HG02981 (cell line): ENCODE measurements around the gene RAX.

Experiments used
- ATAC-seq: cut with Tn5 transposase; IDR thresholded peaks from one replicate; pipeline ENCODE4 v1.9.1; 2021; ENCODE audit warnings: mild to moderate bottlenecking, moderate library complexity; ENCODE audit not compliant: unreplicated experiment

RAX gene

DNA sequence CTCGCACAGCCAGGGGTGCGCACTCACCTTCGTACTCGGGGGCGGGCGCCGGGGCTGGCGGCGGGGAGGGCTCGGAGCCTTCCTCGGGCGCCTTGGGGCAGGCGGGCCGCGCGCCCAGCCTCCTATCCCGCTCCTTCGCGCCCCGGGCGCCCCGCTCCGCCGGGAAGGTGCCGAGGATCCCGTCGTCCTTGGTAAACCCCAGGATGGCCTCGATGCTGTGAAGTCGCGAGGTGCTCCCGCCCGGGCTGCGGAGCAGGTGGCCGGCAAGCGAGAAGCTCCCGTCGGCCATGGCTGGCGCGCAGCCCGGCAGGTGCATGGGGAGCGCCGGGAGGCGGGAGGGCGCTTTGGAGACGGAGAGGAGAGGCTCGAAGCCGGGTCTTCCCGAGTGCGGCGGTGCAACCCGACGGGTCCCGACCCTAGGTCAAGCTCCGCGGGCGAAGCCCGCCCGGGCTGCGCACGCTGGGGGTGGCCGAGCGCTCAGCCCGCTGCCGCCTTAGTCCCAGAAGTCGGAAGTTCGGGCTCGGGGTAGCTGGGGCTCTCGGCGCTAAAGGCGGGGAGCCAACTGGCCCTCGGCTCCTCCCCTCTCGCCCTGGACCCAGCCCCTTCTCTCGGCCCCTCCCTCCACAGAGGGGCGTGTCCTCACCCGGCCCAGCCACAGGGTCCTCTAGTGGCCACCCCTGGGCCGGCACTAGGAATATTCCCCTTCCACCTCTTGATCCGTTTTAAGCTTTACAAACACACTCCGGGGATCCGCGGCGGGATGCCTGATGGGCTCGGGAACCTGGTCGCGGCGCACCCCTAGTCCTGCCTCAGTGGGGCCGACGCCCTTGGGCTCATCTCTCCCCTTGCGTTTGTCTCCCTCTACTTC lies at the start of gene RAX:
Gene RAX, minus strand, starts transcription at position 564 of the 868 bp plus-strand sequence. Its CDS starts 248 bp downstream, at position 316.
- ATAC-seq = no peak

DNA sequence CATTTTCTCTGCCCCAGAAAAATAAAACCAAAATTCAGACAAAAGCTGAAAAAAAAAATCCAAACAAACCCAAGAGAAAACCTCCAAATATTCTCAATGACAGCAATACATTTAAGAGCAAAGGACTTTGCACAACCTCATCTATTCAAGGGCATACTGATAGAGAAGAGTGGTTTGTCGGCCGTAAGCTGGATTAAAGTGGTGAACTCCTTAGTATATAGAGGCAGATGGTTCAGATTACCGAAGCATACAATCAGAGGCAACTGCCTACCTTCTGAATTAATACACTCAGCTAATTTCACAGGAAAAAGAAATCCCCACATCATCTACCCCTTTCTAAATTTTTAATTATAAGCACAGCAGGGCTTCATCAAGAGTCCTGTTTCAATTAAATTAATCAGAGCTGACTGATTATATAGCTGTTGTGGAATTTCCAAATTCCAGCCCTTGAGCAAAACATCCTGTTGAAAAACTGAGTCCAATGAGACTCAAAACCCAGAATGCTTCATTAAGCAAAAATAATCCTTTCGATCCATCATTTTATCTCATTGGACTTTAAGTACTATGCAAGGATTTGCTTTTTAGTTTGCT lies 45.3 kb upstream of the RAX start, which contains the start of gene CPLX4:
Gene CPLX4, minus strand, starts transcription at position 190 of the 591 bp plus-strand sequence. Its CDS starts 187 bp downstream, at position 3.
- ATAC-seq = no peak

DNA sequence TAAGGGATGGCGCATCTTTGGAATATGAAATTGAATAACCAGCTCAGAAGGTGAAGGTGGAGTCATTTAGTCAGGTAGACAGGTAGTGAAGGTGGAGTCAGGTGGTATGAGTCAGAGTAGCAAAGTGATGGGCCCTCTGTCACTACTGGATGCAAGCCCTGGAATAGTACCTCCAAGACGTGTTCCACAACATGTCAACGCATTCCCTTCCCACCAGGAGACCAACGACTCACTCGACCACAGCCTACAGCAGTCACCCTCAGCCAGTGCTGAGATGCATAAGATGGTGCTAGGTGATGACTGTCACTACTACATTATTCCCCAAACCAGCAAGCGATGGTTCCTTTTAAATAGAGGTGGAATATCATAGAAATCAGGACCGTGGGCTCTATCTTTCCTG lies 38.4 kb upstream of the RAX start:
- ATAC-seq = no peak

DNA sequence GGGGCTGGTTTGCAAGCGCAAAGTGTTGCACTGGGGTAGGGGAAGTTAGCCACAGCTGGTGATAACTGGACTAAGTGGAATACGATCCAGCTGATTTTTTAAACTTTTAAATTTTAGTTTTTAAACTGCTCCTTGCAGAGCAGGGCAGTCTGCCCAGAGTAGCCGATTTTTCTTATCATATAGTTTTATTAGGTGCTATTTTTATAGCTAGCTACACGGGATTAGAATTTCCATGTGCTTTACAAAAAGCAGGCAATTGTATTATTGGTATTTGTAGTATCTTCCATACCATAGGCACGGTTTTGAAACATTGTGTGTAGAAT lies 35.6 kb upstream of the RAX start:
- ATAC-seq = no peak

DNA sequence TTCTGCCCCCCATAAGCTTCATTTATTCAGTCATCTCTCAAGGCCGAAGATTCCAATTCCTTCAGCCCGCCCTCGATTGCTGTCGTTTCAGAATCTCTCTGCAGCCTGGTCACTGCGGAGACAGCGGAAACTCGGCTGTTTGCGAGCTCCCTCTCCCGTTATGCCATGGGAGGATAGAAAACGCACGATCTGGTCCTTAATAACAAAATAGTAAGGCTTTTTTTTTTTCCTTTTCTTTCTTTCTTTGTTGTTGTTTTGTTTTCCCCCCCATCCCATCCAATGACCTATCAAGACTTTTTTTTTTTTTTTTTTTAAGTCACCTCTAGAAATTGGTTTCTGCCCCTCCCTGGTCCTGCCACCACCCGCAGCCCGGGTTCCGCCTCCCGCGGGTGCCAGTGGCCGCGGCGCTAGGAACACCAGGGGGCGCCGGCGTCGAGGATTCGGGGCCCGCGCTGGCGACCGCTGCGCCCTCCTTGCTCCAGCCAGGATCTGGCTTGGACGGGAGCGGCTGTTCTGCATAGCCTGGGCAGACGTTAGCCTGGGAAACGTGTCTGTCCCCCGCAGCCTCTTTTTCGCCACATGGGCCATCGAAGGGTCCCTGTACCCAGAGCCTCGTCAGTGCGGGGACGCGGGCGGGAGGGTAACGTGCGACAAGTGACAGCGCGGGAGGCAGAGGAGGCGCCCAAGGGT lies 35.1 kb upstream of the RAX start:
- peak; percentile 85 for ATAC-seq

DNA sequence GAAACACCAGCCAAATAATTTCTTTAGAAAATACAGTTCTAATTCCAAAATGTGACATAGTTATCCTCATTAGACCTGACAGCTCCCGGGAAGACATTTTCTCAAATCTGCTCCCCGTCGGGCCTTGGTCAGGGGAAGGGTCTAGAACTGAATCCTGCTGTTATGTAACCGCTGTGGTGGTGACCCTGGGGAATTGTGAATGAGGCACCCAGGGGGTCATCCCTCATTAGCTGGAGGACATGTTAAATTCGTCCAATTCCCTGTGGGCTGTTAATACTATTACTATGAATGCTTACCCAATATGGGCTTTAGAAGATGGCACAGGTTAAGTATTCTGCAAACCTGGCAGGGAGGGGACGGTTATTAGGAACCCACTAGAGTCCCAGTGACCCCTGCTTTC lies 33.4 kb upstream of the RAX start:
- ATAC-seq = no peak

DNA sequence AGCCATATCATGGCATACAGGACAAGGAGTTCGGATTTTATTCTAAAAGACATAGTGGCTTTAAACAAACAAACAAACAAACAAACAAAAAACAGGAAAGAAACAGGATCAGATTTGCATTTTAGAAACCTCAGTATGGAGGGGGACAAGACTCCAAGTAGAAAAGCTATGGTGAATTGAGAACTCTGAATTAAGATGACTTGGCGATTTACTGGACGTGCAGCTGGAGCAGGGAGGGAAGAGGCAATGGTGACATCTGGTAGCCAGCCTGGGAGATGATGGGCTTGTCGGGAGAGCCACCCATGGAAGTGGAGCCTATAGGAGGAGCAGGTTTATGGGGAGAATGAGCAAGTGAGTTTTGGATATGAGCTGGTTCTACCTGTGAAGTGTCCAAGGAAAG lies 32.0 kb upstream of the RAX start:
- ATAC-seq = no peak

DNA sequence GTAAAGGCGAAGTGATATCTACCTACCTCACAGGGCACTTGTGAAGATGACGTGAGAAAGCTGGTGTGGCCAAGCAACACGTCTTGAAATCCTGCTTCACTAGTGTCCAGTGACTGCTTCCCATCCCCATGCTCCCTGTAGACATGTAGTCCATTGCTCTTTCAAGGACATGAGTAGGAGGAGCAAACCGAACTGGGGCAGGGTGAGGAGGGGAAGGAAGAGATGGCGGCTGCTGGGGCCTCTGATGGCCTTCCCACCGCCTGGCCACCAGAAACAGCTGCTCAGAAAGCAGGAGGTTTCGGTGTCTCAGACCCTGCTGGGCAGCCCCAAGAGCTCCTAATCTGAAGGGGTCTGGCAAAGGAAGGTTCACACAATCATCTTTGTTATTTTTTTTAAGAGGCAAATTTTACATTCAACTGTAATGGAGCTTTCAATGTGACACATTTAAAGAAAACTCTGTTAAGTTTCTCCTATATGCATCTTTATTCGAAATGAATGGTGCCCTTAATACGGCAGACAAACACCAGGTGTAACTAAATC lies 30.5 kb upstream of the RAX start:
- no peak for ATAC-seq

DNA sequence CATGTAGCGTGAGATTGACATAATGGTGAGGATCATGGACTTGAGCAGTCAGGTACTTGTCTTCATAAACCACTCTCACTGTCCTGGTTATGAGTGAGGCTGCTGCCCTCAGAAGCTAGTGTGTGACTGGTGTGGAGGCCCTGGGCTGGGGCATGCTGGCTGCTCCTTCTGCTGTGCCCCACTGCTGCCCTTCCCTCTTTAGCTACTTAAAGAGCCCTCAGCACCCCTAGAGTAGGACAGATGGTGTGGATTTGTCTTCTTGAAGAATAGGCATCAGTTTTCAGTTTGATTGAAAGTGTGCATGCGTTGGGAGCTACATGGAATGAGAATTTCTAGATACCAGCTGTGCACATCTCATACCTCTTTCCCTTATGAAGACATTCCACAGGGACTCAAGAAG lies 29.8 kb upstream of the RAX start:
- ATAC-seq = no peak

DNA sequence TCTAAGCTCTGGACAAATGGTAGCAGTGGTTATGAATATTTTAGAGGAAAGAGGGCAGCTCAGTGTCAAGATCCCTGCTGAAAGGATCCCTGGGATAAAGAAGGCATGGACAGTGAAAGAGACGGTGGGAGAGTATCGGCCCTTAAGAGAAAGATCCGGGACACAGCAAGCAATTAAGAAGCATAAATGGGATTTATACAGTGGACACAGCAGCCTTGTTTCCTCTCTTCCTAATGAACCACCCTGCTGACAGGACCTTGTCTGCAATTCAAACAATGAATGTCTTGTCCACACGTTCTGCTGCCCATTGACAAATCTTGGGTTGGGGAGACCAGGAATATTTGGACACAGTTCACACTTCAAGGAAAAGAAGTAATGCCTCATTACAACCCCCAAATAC lies 28.7 kb upstream of the RAX start:
- ATAC-seq = no peak

DNA sequence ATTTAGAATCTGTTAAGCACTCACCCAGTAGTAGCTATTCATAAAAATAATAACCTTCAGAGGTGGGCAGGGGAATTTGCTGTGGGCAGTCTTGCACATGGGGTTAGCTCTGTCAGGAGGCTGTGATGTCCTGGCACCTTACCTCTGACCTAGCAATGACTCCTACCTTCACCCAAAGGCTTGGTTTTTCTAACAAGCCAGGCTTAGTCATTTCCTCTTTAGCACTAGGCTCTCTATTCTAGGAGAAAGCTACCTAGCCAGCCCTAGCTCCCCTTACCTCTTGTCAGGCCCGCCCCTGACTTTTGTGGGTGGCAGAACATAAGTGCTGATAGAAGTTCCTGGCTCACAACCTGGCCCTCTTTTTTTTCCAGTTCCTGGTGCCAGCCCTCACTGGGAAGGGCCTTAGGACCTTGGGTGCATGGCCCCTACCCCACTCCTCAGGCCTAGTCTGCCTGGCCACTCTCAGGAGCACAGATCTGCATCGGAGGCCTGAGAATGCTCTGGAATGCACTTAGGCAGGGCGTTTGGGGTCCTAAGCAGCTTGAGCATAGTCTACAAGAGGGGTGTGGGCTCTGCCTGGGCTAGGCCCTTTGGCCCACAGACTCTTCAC lies 27.5 kb upstream of the RAX start:
- no peak for ATAC-seq

DNA sequence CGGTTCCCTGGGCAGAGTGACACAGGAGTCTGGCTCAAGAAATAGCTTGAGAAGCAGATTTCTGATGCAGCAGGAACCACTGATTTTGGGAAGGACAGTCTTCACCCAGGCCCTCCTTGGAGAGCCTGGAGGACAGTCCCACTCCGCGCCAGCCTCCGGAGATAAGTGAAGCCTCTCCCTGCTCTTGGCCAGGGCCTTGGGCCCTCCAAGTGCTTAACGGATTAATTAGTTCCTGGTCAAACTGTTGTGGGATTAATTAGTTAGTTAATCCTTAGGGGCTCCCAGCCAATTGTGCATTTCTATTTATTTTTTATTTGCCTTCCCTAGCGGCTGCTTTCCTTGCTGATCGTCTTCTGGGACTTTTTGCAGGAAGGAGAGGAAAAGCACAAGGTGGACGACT lies 25.6 kb upstream of the RAX start:
- no peak for ATAC-seq

DNA sequence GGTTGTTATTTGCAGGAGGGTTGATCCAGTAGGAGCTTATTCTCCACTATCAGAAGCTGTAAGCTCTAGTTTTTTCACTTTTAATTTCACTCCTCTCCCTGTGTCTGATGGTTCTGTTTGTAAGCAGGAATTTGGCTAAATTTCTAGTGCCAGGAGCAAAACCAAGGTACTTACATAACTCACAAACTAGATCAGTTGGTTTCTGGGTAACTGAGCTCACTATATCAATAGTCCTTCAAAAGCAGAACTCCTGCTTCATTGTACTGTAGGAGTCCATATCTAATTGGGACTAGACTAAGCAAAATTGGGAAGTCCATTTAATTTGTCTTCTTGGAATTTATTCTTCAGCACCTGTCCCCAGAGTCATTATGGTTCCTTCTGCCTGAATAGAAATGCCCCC lies 20.1 kb upstream of the RAX start:
- no peak for ATAC-seq

DNA sequence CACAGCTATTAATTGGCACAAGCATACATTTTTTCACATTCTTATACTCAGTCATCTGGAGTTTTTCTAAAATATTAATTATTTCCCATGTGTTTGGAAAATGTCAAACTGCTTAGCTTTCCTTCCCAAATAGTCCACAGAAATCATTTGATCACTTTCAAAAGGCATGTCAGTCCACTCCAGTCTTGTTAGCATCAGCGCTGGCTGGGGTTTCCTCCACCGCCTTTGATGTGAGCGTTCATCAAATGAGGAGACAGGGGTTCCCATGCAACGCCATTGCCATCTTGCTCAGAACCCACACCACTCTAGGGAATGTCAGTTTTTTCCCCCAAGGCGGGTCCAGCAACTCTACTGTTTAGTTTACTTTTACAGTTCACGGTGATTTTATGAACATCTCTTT lies 13.1 kb upstream of the RAX start:
- ATAC-seq = no peak

DNA sequence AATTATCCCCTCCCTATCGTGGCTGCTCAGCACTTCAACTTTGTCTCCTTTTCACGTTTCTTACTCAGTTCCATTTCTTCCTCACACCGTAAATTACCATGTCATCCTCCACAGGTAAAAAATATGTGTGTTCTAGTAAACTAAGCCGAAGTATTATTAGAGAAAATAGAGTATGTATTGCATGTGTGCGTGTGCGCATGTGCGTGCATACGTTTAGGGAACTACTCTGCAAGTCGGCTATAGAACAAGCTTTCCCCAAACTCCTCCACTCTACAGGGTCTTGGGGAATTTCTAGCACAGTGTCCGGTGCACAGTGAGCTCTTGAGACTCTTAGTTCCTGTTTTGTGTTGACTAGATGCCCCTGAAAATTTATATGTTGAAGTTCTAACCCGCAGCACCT lies 9.1 kb upstream of the RAX start:
- ATAC-seq = no peak

DNA sequence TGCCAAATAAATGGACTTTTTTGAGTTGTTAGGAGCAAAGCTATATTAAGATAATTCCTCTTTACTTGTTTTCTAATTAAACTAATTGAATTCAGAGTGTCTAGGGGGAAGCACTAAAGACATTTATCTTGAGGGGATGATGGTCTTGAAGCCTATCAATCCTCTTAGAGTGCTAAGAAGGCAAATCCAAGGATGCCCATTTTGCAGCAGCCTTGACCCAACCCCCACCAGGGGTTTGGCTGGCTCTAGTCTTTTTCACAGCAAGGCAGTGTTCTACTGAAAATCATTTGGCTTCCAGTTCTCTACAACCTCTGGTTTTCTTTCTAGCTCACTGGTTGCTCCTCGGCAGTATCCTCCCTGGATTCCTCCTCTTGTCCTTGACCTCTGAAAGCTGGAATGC lies 6.5 kb upstream of the RAX start:
- ATAC-seq = no peak

DNA sequence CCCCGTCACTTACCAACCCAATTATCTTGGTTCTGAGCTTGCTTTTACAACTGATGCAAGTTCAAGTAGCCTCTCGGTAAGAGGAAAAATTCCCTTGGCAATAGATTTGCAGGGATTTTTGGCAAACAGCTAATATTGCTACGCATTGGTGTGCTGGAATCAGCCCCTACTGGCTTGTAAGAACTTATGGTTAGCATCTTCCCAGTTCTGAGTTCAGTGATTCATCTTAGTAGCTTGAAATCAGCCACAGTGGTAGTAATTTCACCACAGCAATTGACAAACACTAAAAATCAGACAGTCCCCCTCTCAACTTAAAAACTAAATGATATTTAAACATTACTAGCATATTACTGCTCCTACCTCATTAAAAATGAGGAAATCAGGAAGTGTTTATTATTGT lies 5.9 kb upstream of the RAX start:
- ATAC-seq = no peak

DNA sequence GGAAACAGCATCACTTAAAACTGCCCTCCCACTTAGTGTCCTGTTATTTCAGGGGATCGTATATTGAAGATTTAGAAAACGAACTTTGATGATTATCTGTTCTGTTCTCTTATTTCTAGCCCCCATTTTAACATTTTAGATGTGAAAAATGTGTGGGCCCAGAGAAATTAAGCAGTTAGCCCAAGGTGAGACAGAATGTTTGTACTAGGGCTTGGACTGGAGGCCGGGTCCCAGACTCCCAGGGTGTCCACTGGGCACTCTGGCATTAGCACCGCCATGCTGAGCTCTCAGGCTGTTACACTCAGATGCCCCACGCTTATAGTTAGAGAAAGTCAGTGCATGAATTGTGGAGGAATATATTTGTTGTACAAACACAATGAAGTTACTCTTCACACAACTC lies 5.5 kb upstream of the RAX start:
- ATAC-seq = no peak

DNA sequence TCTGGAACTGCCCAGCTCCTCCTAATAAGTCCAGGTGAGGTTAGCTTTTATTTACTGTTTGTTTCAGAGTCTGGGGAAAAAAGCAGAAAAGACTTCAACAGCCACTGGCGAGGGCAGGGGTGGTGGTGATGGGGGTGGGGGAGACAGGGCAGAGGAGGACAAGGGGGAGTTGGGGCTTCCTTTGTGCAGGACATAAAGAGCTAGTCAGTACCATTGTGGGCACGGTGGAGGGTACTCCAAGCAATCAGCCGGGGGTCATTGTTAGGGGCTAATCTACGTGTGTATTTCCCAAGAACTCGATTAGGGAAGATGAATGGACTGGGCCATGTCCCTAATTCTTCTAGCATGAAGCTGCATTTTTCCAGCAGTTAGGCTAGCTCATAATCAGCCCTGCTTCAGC lies 2.8 kb upstream of the RAX start:
- no peak for ATAC-seq

DNA sequence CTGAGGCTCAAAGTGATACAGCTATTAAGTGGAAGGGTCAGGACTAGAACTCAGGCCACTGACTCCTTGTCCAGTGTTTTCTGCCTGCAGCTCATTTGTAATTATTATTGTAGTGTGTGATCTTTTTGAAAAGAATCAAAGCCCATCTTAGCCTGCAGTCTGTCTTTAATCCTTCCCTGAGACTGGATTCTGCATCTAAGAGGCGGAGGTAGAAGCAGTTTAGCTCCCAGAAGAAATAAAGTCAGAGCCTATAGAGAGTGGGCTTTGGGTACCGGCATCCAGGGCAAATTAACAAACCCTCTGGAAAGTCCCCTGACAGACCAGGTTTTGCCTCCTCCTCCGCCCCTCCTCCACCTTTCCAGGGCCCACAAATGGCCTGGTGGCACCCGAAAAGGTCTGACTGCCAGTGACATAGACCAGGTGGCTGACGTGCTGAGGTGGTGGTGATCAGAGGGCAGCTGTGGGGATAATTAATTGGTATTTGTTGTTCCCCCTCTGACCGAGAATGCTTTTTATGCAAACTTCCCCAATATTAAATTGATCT lies 2.2 kb upstream of the RAX start:
- ATAC-seq = no peak

DNA sequence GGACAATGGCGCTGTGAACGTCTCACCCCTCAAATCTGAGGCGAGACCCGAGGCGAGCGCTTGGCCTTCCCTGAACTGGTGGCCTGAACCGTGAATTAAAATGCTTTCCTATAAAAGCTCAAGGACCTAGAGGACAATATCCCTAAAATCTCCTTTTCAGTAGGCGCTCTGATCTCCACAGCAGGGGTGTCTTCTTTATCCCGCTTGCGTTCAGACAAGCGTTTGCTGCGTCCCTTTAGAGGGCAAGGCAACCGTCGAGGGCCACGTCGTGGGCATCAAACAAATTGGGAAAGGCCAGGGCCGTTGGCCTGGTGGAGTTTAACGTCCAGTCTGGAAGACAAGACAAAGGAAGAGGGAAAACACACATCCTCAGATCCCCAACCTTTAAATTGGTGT lies 1.3 kb upstream of the RAX start:
- ATAC-seq = no peak
